MCF 10A (cell line): ENCODE measurements around the gene TMEM97. TPM values are rescaled to one million over a fixed set of nuclear protein-coding genes. Genes with fewer than 3 reads are reported as not detected.

Experiments
- BruUV-seq: library from RNA; stranded (reverse); fragments of 400-500 nt; replicated peaks from 2 replicates; lab custom pipeline; 2021; lab: Mats Ljungman, UMichigan
- CTCF ChIA-PET: fragments of 300-600 bp; sonication (Branson Sonifier 250); formaldehyde crosslinking; extraction: SDS; loops from one replicate; lab custom pipeline; 2021; ENCODE audit warnings: antibody characterized with exemption, inconsistent platforms; lab: Yijun Ruan, JAX
- POLR2A ChIA-PET: fragments of 300-600, 350-650 bp; sonication (Branson Sonifier 250); formaldehyde crosslinking; extraction: SDS; loops from one replicate; lab custom pipeline; 2020; ENCODE audit warnings: antibody characterized with exemption, inconsistent platforms; lab: Yijun Ruan, JAX
- DNase-seq: peaks from one replicate; pipeline ENCODE4 v3.0.0-alpha.2; 2018; ENCODE audit not compliant: unreplicated experiment
- H3K27ac Mint-ChIP-seq: one replicate; pipeline ENCODE4 v1.8.0; 2022; ENCODE audit warnings: mild to moderate bottlenecking, low read depth, mixed read lengths; ENCODE audit not compliant: unreplicated experiment
- H3K27me3 Mint-ChIP-seq: one replicate; pipeline ENCODE4 v1.8.0; 2022; ENCODE audit warnings: mixed read lengths; ENCODE audit not compliant: insufficient read depth, unreplicated experiment
- H3K36me3 Mint-ChIP-seq: one replicate; pipeline ENCODE4 v1.8.0; 2022; ENCODE audit warnings: mild to moderate bottlenecking, moderate library complexity, mixed read lengths; ENCODE audit not compliant: insufficient read depth, unreplicated experiment
- H3K4me1 Mint-ChIP-seq: one replicate; pipeline ENCODE4 v1.8.0; 2022; ENCODE audit warnings: mixed read lengths; ENCODE audit not compliant: insufficient read depth, unreplicated experiment
- H3K4me3 Mint-ChIP-seq: one replicate; pipeline ENCODE4 v1.8.0; 2022; ENCODE audit warnings: mild to moderate bottlenecking, moderate library complexity, mixed read lengths; ENCODE audit not compliant: unreplicated experiment
- H3K9me3 Mint-ChIP-seq: one replicate; pipeline ENCODE4 v1.8.0; 2022; ENCODE audit warnings: mixed read lengths; ENCODE audit not compliant: unreplicated experiment
- intact Hi-C: fragments of 100-400 bp; cut with micrococcal nuclease; formaldehyde crosslinking; loops from 2 replicates; pipeline ENCODE4 v1.14.1; 2022
- microRNA-seq: library from miRNA; unstranded; fragments of <30 nt; microRNA quantifications from one replicate; pipeline ENCODE4 v1.2.0, GENCODE V29; 2022
- total RNA-seq: library from RNA; stranded (reverse); gene quantifications from 2 replicates; pipeline ENCODE4 v1.2.3, GENCODE V29; 2022
- TF ChIP-seq, protein P1 (sequence below): fragments of 200-600 bp; IDR thresholded peaks from one replicate; pipeline ENCODE4 v1.8.0; 2022; ENCODE audit warnings: antibody characterized with exemption, mild to moderate bottlenecking; ENCODE audit not compliant: unreplicated experiment

TMEM97 gene
- total RNA-seq, 1 experiment from 2014 or later: 12.1 TPM

DNA sequence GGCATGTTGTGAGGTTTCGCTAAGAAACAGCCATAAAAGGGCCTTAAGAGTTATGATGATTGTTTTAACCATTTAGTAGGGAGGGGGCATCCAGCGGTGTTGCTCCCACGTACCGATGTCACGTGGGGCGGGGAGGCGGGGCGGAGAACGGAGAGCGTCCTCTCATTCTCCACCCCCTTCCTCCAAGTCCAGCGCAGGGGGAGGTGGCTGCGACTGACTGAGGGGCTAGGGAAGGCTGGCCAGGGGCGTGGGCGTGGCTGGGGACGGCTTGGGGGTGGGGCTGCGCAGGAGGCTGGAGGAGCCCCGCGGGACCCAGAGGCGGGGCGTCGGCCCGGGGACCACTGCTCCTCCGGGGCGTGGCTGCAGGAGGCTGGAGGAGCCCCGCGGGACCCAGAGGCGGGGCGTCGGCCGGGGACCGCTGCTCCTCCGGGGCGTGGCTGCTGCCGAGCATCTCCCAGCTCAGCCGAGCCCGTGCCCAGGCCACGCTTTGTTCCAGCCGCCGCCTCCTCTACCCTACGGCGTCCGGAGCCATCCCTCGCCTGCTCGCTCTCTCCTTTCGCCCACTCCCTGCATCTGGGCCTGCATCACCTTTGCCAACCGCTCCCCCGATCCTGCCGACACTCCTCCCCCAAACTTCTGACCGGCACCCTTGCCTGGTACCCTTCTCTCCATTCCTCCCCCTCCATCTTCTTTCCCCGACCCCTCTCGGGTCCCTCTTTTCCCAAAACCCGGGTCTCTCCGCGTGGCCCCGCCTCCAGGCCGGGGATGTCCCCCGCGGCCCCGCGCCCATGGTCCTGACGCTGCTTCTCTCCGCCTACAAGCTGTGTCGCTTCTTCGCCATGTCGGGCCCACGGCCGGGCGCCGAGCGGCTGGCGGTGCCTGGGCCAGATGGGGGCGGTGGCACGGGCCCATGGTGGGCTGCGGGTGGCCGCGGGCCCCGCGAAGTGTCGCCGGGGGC, 52.5 kb downstream of the TMEM97 start, which contains the start of gene SARM1:
Gene SARM1 (plus strand): TSS at position 450 of the 958 bp plus-strand sequence. CDS start 339 bp downstream, at position 789.
- BruUV-seq: no TSS peak
- Mint-ChIP-seq H3K27me3 (no peaks in the 10 kb centered on the region), H3K27ac (peak within 1 kb of the TSS; percentile 70), H3K9me3 (no peaks in the 10 kb centered on the region), H3K4me1 (peaks cover 5% of the 10 kb centered on the region), H3K4me3 (peak within 1 kb of the TSS; percentile 70), H3K36me3 (peaks cover 2% of the 10 kb centered on the region)
- intact Hi-C loops: no loop called here
- ChIA-PET CTCF (interaction anchor here (3.9 kb wide), 1 partner anchor 45 kb away, joined by 16 read pairs; no protein-coding TSS in a partner anchor), POLR2A (interaction anchor here (1.6 to 1.9 kb wide), 2 partner anchors 8 to 14 kb away, joined by 7 to 9 read pairs; partner anchors contain the start of gene POLDIP2)
- TF ChIP-seq, protein P1, sequence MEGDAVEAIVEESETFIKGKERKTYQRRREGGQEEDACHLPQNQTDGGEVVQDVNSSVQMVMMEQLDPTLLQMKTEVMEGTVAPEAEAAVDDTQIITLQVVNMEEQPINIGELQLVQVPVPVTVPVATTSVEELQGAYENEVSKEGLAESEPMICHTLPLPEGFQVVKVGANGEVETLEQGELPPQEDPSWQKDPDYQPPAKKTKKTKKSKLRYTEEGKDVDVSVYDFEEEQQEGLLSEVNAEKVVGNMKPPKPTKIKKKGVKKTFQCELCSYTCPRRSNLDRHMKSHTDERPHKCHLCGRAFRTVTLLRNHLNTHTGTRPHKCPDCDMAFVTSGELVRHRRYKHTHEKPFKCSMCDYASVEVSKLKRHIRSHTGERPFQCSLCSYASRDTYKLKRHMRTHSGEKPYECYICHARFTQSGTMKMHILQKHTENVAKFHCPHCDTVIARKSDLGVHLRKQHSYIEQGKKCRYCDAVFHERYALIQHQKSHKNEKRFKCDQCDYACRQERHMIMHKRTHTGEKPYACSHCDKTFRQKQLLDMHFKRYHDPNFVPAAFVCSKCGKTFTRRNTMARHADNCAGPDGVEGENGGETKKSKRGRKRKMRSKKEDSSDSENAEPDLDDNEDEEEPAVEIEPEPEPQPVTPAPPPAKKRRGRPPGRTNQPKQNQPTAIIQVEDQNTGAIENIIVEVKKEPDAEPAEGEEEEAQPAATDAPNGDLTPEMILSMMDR: no peak
- DNase-seq: peak; percentile 27

DNA sequence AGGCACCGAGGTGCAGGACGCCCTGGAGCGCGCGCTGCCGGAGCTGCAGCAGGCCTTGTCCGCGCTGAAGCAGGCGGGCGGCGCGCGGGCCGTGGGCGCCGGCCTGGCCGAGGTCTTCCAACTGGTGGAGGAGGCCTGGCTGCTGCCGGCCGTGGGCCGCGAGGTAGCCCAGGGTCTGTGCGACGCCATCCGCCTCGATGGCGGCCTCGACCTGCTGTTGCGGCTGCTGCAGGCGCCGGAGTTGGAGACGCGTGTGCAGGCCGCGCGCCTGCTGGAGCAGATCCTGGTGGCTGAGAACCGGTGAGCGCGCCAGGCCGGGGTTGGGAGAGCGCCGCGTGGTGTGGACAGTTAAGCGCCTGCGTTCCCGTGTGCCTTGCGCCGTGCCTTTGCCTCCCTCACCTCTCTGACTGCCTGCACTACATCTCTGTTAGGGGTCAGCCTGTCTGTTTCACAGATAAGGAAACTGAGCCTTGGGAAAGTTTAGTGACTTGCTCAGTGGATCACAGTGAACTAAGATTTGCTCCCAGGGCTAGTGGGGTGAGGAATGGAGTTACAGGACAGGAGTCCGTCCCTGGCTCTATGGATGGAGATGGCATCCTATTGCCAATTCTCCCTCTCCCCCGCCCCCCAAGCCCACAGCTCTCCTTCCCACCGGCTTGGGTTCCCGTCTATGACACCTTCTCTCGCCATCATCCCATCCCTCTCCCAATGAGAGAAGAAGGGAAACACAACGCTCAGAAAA, 53.4 kb downstream of the TMEM97 start:
- TF ChIP-seq, protein P1: no peak
- H3K36me3 Mint-ChIP-seq: no peaks in the 10 kb centered on the region
- H3K4me1 Mint-ChIP-seq: peaks cover 5% of the 10 kb centered on the region
- H3K27ac Mint-ChIP-seq: peak overlapping the region; percentile 70
- H3K27me3 Mint-ChIP-seq: no peaks in the 10 kb centered on the region
- ChIA-PET CTCF (no interaction called here), POLR2A (interaction anchor here (0.7 kb wide), 1 partner anchor 27 kb away, joined by 3 read pairs; no protein-coding TSS in a partner anchor)
- no TSS peak for BruUV-seq
- H3K9me3 Mint-ChIP-seq: no peaks in the 10 kb centered on the region
- H3K4me3 Mint-ChIP-seq: peak overlapping the region; percentile 31
- DNase-seq: no peak
- intact Hi-C loops: no loop called here

DNA sequence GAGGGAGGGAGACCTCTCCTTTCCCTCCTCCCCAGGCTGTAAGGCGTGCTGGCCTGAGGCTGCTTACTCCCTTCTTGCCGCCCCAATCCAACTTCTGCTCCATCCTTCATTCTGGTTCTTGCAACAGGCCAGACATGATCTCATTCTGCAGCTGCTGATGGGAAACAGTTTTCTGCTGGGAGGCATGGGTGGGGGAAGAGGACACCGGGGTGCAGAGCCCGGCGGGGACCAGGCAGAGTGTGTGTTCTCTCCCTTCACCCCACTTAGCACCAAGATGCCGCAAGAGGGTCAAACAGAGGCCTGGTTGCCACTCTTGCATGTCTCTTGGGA, 53.9 kb downstream of the TMEM97 start:
- Mint-ChIP-seq H3K4me3 (peak overlapping the region; percentile 31), H3K27me3 (no peaks in the 10 kb centered on the region), H3K27ac (no peak overlapping the region), H3K4me1 (peaks cover 5% of the 10 kb centered on the region), H3K36me3 (no peaks in the 10 kb centered on the region), H3K9me3 (no peaks in the 10 kb centered on the region)
- intact Hi-C loops: no loop called here
- ChIA-PET POLR2A (interaction anchor here (0.7 to 2.7 kb wide), 3 partner anchors 16 to 34 kb away, joined by 3 to 9 read pairs (median 3); partner anchors contain the start of gene POLDIP2), CTCF (no interaction called here)
- TF ChIP-seq, protein P1: no peak
- no TSS peak for BruUV-seq
- DNase-seq: no peak

Small RNA genes lying within 50 kb of the gene (microRNA-seq; reads per million reads assigned to microRNA genes)
- gene MIR4723: 1.6 reads per million, percentile 10 among the genes with 10 or more reads in this experiment

Other genes starting within 250 kb of the TMEM97 start
- 29.3 and 38.3 TPM in 2 replicates for gene IFT20, start 16.3 kb downstream of the TMEM97 start, total RNA-seq
- 61.7 and 65.0 TPM in 2 replicates for gene TNFAIP1, start 16.6 kb downstream of the TMEM97 start, total RNA-seq
- gene POLDIP2, start 38.3 kb downstream of the TMEM97 start, total RNA-seq: 84.0 and 105 TPM in 2 replicates
- not detected in 2 replicates for gene SEBOX, start 46.0 kb downstream of the TMEM97 start, total RNA-seq
- gene VTN, start 51.1 kb downstream of the TMEM97 start, total RNA-seq: not detected in 2 replicates
- gene SARM1, start 52.5 kb downstream of the TMEM97 start, total RNA-seq: 0.63 and 1.0 TPM in 2 replicates
- gene SLC46A1, start 87.0 kb downstream of the TMEM97 start, total RNA-seq: 18.4 and 20.1 TPM in 2 replicates
- gene SLC13A2, start 154.4 kb downstream of the TMEM97 start, total RNA-seq: not detected in 2 replicates
- not detected in 2 replicates for gene FOXN1, start 187.1 kb downstream of the TMEM97 start, total RNA-seq
- gene UNC119, start 233.4 kb downstream of the TMEM97 start, total RNA-seq: 12.5 and 13.7 TPM in 2 replicates